HG02610 (cell line): ENCODE results near the gene ALDH18A1.
"Not testable (repeated sequence)": the region's sequence is repeated elsewhere in the genome, so short reads cannot be mapped to it uniquely, and the experiment has no call there.

ENCODE experiments used
- ATAC-seq: cut with Tn5 transposase; IDR thresholded peaks from one replicate; pipeline ENCODE4 v1.9.1; 2021; ENCODE audit warnings: mild to moderate bottlenecking, moderate library complexity; ENCODE audit not compliant: unreplicated experiment

The ALDH18A1 gene

DNA sequence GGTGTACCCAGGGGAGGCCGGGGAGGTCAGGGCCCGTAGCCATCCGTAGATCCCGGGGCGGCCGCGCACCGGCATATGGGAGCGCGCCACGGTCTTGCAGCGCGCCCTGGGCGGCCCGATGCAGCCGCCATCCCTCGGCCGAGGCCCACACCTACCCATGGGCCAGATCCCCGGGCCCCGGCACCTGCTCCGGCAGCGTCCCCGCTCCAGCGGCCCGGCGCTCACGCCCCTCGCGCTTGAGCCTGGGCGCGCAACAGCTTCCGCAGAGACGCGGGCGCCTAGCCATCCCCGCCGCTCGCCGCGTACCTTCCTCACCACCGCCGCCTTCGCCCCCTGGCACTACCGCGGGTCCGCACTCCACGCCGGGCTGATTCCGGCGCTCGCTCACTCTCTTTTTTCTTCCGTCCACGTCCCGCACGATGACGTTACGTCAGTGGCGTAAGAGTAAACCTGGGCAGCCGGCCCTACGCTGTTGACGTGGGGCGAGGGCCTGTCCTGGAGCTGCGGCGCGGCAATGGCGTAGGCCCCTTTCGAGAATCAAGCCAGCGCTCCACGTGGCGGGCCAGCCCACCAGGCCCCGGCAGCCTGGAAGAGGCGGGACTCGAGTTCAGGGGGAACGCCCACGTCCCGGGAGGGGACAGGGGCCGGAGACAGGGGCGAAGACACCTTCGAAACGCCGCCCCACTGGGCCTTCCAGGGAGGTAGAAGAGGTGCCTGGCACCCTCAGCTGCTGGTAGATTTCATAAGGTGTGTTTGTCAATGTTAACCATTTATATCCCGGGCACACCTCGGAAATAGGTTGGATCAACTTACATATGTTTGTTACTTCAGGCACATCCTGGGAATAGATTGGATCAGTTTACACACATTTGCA lies at the start of gene ALDH18A1:
Gene ALDH18A1 (minus strand): TSS at position 421 of the 874 bp plus-strand sequence. CDS start 3,334 bp downstream, outside the sequence.
- ATAC-seq: peak; percentile 94

DNA sequence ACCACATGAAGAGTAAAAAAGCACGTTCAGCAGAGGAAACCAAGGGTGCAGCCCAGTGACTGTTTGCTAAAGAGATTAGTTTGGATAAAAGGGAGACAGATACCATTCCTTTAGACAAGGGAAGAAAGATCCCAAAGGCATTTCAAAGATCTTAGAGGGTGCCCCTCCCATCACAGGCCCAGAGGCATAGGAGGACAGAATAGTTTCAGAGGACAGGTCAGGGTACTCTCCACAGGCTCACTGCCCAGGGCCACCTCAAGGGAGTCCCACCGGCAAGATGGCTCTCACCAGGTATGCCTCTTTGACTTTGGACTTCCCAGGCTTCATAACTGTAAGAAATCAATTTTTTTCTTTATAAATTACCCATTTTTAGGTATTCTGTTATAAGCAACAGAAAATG lies 41.9 kb upstream of the ALDH18A1 start:
- no peak for ATAC-seq

DNA sequence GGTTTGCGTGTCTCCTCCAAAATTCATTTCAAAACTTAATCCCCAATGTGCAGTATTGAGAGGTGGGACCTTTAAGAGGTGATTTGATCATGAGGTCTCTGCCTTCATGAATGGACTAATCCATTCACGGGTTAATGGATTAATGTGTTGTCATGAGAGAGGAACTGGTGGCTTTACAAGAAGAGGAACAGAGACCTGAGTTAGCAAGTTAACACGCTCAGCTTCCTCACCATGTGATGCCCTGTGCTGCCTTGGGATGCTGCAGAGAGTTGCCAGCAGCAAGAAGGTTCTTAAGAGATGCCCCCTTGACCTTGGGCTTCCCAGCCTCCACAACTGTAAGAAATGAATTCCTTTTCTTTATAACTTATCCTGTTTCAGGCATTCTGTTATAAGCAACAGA lies 40.9 kb upstream of the ALDH18A1 start:
- ATAC-seq: no peak

DNA sequence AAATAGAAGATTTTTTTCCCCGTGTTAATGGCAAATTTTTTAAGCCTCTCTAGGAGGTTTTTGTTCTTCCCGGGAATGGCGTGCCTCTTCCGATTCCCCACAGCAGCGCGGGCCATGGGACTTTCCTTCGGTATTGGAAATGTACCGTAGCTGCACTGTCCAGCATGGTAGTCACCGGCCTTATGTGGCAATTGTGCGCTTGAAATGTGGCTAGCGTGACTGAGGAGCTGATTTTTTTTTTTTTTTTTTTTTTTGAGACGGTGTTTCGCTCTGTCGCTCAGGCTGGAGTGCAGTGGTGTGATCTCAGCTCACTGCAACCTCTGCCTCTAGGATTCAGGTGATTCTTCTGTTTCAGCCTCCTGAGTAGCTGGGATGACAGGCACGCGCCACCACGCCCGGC lies 38.2 kb upstream of the ALDH18A1 start:
- ATAC-seq: no peak

DNA sequence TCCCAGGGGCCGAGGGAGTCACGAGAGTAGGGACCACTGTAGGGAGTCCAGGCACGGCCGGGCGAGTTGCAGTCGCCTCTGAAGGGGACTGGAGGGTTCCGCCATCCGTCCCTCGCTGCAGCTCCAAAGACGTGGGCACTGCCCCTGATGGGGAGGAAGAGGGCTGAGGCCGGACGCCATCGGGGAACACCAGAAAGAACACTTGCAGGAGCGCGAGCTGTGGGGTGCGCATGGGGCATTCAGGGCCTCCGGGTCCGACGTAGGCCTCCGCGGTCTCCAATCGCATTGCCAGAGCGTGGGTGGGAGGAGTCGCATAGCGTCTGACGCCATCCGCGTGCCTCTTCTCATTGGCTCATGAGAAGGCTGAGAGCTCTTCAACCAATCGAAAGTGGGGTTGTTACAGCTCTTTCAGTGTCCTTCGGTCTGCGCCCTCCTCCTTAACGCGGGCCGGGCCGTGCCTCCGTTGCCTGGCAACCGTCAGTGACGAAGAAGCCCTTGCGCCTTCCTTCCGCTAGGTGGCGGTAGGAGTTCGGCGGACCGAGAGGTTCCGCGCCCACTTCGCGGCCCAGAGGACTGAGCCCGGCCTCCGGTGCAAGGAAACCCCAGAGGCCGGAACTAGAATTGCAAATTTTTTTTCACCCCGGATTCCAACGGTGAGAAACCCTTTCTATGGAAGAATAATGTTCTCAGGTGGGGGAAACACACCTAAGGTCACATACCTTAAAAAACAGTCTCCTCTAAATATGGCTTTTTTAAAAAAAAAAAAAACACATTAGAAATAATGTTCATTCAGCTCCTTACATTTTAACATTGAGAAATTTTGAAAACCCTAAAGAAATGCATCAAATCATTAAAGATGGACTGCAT lies 37.4 kb upstream of the ALDH18A1 start, which contains the start of gene TCTN3:
Gene TCTN3 (minus strand): TSS at position 260 of the 867 bp plus-strand sequence. CDS start 28 bp downstream, at position 232.
- peak; percentile 99 for ATAC-seq

DNA sequence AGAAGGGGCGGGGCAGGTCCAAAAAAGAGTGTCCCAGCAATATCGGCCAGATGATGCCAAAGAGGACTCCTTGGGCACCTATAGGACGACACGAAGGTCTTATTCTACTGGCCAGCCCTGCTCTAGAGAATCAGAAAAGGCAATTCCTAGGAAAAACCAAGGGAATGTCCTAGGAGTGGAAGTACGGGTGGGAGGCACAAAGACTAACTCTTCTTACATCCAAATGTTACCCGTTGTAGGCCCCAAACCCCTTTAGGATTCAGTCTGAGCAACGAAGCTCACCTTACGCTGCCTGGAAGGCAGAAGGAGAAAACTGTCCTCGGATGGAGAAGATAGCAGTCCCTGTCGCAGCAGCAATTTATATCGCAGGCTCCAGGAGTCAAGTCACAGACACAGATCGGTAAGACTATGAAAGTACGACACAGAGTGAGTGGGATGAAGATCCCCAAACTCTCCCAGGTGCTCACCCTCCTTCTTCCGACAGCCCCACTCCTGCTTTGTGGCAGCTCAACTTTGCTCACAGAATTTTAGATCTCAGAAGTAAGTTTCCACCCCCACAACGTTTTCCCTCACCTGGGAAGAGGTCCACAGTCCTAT lies 36.7 kb upstream of the ALDH18A1 start:
- ATAC-seq: no peak

DNA sequence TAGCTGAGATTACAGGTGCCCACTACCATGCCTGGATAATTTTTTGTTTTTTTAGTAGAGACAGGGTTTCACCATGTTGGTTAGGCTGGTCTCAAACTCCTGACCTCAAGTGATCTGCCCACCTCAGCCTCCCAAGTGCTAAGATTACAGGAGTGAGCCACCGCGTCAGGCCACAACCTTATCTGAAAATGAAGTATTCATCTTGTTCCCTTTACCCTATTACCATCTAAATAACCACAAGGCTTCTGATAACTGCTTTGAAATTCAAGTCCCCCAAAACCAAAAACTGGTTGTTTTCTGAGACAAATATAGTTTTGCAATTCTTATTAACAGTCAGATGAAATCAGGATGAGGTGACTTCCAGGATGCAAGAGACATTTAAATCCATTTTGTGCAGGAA lies 34.8 kb upstream of the ALDH18A1 start:
- ATAC-seq: no peak

DNA sequence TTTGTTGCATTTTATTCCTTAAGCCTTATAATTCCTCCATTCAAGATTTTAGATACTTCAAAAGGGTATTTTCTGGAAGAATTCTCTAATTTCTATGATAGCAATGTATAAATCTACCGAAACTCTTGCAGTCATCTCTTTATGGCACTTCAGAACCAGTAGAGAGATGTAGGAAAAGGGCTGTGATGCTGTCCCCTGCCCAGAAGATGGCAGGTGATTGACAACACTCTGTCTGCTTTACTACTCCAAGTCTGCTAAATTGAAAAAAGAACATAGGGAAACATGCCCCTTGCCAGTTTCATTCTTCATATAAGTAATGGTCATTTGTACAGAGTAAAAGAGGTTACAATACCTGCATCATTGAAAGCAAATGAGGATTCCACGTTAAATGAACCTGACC lies 32.1 kb upstream of the ALDH18A1 start:
- ATAC-seq: no peak

DNA sequence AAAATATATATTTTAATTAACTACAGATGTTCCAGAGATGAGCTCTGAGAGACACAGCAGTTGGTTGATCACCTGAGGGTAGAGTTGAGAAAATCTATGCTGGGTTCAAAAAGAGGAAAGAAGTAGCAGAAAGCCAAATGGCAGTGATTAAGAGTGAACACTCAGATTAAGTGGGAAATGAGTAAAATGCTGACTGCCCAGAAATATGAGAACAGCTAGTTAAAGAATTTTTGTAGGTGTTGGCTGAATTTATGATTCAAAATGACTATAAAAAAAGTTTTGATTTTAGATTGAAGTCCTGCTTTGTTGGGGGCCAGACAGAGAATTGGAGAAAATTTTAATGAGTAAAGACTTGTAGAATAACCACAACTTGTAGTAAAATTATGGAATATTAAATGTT lies 27.5 kb upstream of the ALDH18A1 start:
- no peak for ATAC-seq

DNA sequence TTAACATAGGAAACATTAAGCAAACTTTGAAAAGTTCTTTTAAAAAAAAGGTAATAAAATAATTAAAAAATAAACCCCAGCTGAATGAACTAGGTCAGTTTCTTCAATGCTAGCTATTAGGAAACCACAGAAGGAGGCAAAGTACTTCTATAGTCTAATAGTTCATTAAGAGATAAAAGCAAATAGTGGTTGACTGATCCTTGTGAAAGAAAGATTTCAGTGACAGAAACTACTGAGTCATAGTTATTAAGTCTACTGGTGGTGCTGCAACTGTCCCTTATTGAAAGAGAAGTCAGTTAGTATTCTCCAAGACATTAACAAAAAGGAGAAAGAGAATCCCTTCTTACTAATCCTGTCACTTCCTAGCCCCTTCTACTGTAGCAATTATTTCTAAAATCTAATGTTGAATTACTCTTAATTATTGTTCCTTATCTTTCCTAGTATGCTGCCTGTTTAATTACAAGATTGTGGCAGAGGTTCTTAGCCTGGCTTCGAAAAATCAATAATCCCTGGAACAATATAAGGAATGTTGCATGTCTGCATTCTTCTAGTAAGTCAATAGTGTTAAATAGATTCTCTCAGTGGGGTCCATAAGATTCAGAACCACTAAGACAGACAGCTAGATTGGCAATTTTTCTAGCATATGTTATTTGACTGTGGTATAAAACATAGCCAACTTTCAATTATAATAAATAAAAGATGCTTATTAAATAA lies 19.0 kb upstream of the ALDH18A1 start:
- no peak for ATAC-seq

DNA sequence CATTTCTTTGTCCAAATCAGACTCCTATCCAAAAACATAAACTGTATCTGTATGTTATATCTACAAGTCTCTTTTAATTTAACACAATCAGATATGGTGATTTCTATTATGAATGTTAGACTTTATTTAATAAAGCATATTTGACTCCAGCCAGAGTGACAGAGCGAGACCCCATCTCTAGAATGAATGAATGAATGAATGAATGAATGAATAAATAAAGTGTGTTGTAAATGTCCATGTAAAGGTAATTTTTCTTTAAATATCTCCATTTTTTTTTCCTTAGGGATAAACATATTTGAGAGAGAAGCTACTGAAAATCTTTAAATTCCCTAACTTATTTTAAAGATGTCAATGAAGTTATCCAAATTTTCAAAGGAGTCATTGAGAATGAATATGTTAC lies 18.1 kb upstream of the ALDH18A1 start:
- ATAC-seq: no peak

DNA sequence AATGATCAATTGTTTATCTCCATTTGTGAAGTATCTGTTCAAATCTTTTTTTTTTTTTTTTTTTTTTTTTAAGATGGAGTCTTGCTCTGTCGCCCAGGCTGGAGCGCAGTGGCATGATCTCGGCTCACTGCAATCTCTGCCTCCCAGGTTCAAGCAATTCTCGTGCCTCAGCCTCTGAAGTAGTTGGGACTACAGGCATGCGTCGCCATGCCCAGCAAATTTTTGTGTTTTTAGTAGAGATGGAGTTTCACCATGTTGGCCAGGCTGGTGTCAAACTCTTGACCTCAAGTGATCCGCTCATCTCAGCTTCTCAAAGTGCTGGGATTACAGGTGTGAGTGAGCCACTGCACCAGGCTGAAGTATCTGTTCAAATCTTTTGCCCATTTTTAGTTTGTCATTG lies 16.1 kb upstream of the ALDH18A1 start:
- ATAC-seq: not testable (repeated sequence)

DNA sequence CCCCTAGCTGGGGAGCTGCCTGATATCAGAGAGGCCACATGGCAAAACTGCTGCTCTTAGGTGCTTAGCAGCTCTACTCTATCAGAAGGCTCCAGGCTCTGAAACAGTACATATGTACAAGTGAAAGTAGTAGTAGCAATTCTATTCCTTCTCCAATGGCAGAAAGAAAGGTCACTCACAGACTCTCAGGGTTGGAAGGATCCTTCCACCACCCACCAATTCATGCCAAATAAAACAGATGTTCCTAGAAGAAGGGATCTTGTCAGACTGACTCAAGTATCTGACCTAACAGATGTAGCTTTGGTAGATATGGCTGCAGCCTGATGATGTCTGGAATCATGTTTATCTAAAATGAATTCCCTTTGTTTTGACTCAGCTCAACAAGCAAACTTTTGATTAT lies 8.0 kb upstream of the ALDH18A1 start:
- ATAC-seq: no peak

DNA sequence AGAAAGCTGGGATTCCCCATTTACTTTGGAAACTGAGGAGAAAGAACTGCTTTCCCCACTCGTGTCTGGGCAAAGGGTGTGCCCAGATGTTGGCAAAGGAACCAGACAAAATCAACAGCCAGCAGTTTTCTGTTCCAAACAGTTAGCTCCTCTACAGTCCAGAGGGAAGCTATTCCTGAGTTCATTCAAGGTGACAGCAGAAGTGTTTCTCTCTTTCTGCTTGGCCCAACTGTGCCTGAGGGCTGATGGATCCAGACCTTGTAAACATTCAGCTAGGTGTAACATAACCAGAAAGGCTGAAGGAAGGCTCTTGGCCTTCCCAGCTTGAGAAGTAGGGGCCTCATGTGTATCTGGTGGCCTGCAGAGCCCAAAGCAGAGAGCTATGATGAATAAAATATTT lies 7.0 kb upstream of the ALDH18A1 start:
- no peak for ATAC-seq

DNA sequence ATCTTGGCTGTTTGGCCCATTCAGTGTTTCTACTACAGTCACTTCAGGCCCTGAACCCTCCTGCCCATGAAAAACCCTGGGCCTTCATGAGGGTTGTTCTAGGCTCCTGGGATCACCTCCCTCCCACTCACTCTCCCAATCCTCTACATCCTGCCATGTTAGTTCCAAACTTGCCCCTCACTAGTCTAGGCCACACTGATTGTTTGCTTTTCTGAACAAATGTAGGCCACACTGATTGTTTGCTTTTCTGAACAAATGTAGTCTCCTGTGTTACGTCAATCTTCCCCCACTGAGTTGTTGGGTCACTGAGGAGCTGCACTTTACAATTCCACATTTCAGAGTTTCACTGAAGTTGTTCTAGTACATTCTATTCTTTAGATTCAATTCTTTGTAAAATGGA lies 5.3 kb upstream of the ALDH18A1 start:
- ATAC-seq: no peak

DNA sequence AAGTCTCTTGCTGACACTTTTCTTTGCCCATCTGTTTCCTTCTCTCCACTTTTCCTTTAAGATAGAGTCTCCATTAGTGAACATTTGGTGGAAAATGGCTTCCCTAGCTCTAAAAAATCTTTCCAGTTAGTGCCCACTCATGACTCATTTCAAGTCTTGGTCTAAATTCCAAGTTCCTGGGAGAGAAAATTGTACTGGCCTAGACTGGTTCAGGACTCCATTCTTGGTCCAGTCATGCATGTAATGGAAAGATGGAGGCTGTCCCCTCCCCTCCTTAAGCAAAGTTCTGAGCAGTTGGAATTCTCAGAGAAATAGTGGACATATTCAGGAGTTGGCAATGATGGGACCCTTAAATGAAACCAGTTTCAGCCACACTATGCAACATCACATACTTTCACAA lies 3.8 kb upstream of the ALDH18A1 start:
- no peak for ATAC-seq

DNA sequence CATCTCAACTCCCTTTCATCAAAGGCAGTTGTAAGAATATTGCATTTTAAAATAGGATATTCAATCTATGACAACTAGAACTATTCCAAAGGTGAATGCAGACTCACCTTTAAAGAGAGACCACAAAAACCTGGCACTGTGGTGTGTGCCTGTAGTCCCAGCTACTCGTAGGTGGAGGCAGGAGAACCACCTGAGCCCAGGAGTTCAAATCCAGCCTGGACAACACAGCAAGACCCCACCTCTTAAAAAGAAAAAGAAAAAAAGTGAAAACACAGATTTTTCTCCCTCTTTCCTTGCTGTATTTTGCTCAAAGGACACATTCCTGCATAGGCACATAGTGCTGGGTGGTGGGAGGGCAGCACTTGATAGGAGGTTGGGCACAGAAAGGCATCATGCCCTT lies 739 bp upstream of the ALDH18A1 start:
- ATAC-seq: no peak

DNA sequence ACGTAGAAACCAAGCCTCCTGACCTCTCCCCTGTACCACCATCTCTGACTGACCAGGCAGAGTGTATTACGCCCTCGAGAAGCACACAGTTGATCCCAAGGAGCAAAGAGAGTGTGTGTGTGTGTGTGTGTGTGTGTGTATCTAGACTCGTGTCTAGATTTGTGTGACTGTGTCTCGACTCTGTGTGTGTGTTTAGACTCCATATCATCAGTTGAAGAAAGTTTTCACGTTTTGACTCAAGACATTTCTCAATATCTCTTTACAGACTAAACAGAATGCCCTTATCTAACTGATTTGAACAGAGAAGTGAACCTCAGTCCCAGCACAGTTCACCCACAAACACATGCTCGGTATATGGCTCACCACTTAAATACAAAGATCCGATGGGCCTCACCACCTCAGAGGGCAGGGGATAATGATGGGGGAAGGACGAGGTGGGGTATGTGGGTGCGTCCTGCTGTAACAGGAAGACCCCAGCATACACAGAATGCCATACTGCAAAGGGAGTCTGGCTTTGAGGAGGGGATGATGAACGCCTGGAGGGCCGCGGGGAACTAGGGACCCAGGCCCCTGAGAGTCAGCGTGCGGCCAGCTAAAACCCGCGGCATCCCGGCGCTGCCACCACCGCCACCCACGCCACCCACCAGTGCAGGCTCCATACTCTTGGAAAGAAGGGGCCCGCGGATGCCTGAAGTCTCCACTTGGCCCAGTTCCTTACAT lies 780 bp downstream of the ALDH18A1 start:
- peak; percentile 12 for ATAC-seq

DNA sequence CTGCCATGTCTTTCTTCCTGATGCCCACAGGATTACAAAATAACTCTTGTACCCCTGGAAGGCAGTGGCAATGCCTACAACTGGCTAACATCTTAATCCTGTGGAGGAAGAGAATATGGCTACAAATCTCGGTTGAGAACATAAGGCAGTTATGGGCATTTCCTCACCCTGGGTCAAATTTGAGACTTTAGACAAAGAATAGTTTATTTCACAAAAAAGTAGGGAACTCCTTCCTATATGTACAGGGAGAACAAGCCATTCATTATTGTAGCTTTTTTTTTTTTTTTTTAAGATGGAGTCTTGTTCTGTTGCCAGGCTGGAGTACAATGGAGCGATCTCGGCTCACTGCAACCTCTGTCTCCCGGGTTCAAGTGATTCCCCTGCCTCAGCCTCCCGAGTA lies 2.6 kb downstream of the ALDH18A1 start:
- no peak for ATAC-seq
